Mucosa of gallbladder (tissue), 1 donor: ENCODE data around the gene ARHGAP12. TPM values are rescaled to one million over a fixed set of nuclear protein-coding genes. Genes with fewer than 3 reads are reported as not detected.
A peak's percentile ranks its signal among the peaks of the same experiment; 100 is the strongest.
"Not testable (repeated sequence)": the region's sequence is repeated elsewhere in the genome, so short reads cannot be mapped to it uniquely, and the experiment has no call there.

Experiments used
- DNase-seq: peaks from one replicate; pipeline ENCODE4 v3.0.0-alpha.2; 2020; ENCODE audit warnings: low spot score
- total RNA-seq: library from RNA; stranded (reverse); gene quantifications from one replicate; pipeline ENCODE4 v1.2.1, GENCODE V29; 2021
- donor health status: DM: no; HTN: no; CAD: no.

ARHGAP12 gene
- total RNA-seq, 1 donor from 2014 or later, result 43.0 TPM

DNA sequence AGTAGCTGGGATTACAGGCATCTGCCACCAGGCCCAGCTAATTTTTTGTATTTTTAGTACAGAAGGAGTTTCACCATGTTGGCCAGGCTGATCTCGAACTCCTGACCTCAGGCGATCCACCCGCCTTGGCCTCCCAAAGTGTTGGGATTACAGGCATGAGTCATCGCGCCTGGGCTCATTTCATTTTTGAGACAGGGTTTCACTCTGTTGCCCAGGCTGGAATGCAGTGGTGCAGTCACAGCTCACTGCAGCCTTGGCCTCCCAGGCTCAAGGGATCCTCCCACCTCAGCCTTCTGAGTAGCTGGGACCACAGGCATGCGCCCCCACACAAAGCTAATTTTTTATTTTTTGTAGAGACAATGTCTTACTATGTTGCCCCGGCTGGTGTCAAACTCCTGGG, 159.7 kb downstream of the ARHGAP12 start:
- not testable (repeated sequence) for DNase-seq

DNA sequence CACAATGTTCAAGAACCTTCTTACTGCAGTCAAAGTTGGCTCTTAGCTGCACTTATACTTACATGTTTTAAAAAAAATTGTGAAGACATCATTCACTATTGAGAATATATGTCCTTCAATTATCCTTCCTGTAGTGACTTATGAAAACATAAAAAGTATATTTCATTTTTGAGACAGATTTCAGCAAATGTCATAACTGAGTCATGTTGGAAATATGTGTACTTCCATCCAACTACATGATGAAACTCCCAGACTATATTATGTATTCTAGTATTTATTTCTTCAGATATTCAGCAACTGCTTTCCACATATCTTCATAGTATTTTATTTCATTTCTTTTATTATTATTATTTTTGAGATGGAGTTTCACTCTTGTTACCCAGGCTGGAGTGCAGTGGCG, 160.2 kb downstream of the ARHGAP12 start:
- no peak for DNase-seq

DNA sequence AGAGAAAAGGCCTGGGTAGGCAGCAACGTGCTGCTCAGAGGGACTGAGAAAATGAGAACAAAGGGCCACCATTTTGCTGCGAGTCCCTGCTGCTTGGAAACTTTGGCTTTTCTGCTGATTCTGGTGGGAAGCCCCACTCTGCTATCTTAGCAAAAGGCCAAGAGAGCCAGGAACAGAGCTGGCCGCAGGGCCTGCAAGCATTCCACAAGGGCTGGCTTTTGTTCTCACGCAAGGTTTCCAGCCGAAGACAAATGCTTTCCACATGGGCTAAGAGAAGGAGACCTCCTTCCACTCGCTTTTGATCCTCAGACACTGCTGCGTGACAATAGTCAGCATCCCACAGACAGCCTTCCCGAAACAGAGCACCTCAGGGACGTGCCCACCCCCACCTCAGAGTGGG, 163.1 kb downstream of the ARHGAP12 start:
- DNase-seq, result no peak

- DNase-seq, result no peak
These were observed 166.3 kb downstream of the ARHGAP12 start for GRCh38 chr10:31762316-31762715.

GRCh38 chr10:31761156-31761555, 167.5 kb downstream of the ARHGAP12 start:
- no peak for DNase-seq

GRCh38 chr10:31760674-31761081, 168.0 kb downstream of the ARHGAP12 start:
- no peak for DNase-seq

- peak; percentile 98 for DNase-seq
These were observed 168.6 kb downstream of the ARHGAP12 start for GRCh38 chr10:31759799-31760626.

DNA sequence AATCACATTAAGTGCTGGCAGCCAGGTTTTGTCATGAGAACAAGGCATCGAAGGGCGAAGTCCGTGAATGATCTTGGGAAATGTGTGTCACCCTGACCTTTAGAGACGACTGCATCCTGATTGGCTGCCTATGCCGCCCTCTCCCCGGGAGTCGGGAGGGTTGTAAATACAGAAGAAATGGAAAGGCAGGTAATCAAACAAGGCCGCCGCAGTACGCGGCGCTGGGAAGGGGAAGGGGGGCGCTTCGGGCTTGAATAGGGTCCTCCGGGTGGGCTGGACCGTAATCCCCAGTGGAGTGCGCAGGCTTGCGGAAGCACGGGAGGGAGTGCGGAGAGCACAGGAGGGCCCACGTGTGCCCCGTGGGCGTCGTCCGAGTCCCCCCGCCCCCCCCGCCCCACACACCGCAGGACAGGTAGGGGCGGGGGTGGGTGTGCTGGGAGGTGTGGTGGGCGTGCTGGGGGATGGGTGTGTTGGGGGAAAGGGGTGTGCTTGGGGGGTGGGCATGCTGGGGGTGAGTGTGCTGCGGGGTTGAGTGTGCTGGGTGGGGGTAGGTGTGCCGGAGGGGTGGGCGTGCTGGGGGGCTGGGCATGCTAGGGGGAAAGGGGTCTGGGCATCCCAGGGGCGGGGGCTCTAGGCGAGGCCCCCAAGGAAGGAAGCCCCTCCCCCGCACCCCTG, 169.4 kb downstream of the ARHGAP12 start:
- peak; percentile 81 for DNase-seq

GRCh38 chr10:31758495-31758894, 170.1 kb downstream of the ARHGAP12 start:
- DNase-seq, result no peak

- no peak for DNase-seq
These were observed 170.8 kb downstream of the ARHGAP12 start for GRCh38 chr10:31757831-31758230.

GRCh38 chr10:31757386-31757791, 171.2 kb downstream of the ARHGAP12 start:
- DNase-seq, result no peak

DNA sequence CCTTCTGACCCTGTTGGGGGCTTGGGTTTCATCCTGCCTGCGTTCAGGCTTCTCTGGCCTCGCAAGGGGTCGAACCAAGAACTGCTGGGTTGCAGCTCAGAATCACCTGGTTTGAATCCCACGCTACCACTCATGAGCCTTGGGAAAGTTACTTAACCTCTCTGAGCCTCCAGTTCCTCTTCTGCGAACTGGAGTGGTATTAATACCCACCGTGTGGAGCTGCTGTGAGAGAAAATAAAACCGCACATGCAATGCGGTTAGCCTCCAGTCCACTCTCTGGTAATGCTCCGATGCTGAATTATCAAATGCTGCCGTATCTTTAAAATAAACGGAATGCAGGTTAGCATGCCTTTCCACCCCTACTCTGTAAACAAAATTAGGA, 171.9 kb downstream of the ARHGAP12 start:
- DNase-seq, result no peak

DNA sequence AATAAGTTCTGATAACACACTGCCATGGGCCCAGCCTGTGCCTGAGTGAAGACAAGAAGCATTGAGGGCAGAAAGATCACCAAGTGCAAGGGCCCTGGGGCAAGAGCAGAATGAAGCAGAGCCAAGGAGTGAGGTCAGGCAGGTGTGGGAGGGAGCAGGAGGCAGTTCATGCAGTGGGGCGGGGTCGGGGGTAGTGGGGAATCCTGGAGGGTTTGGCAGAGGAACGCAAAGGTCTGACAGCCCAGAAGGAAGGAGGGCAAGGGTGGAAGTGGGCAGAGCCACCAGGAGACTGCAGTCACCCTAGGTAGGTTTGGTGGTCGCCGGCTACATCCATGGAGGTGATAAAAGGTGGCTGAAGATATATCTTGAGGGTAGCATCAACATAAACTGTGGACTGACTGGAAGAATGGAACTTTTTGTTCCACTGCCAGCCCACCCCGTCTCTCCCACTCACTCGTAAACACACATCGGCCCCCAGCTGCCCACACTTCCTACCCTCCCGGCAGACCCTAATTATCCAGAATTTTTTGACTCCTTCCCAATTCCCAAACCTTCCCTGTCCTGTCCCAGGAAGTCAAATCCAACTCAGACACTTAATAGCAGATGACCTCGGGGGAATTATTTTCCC, 172.4 kb downstream of the ARHGAP12 start:
- no peak for DNase-seq

Other genes starting within 250 kb of the ARHGAP12 start
- 149 TPM for gene KIF5B, start 127.6 kb upstream of the ARHGAP12 start, total RNA-seq